Activated CD8-positive, alpha-beta memory T cell treated with anti-CD3 and anti-CD28 coated beads, Interleukin-2, amount 50 U/mL, for 4 hours (primary cell): Measurements from ENCODE around the gene ZNF860.

Source experiments
- DNase-seq: peaks from one replicate; pipeline ENCODE4 v3.0.0-alpha.2; 2020

The ZNF860 gene

GRCh38 chr3:31981206-31982181 lies at the start of gene ZNF860, which contains the start of gene OSBPL10:
Gene ZNF860, plus strand, starts transcription at chr3:31981750. Its CDS starts 7,330 bp downstream, at chr3:31989080.
Gene OSBPL10, minus strand, starts transcription at chr3:31981262. Its CDS starts 83 bp downstream, at chr3:31981179.
- DNase-seq: peak; percentile 16

- no peak for DNase-seq
Observed at GRCh38 chr3:31932990-31933389, 48.6 kb upstream of the ZNF860 start.

GRCh38 chr3:31934018-31934417 lies 47.5 kb upstream of the ZNF860 start:
- no peak for DNase-seq

- no peak for DNase-seq
Observed at GRCh38 chr3:31934866-31935265, 46.7 kb upstream of the ZNF860 start.

- DNase-seq: no peak
Observed at GRCh38 chr3:31936420-31937060, 45.0 kb upstream of the ZNF860 start.

GRCh38 chr3:31937225-31937624 lies 44.3 kb upstream of the ZNF860 start:
- no peak for DNase-seq

GRCh38 chr3:31942446-31942845 lies 39.1 kb upstream of the ZNF860 start:
- no peak for DNase-seq

GRCh38 chr3:31943041-31943440 lies 38.5 kb upstream of the ZNF860 start:
- DNase-seq: no peak

- no peak for DNase-seq
Observed at GRCh38 chr3:31945738-31946052, 35.9 kb upstream of the ZNF860 start.

GRCh38 chr3:31946484-31947081 lies 35.0 kb upstream of the ZNF860 start:
- DNase-seq: no peak

- no peak for DNase-seq
Observed at GRCh38 chr3:31947162-31947561, 34.4 kb upstream of the ZNF860 start.

- no peak for DNase-seq
Observed at GRCh38 chr3:31947671-31948091, 33.9 kb upstream of the ZNF860 start.

- DNase-seq: no peak
Observed at GRCh38 chr3:31948280-31948679, 33.3 kb upstream of the ZNF860 start.

- no peak for DNase-seq
Observed at GRCh38 chr3:31952205-31952604, 29.3 kb upstream of the ZNF860 start.

GRCh38 chr3:31953091-31953490 lies 28.5 kb upstream of the ZNF860 start:
- DNase-seq: no peak

GRCh38 chr3:31953636-31954035 lies 27.9 kb upstream of the ZNF860 start:
- DNase-seq: no peak

- no peak for DNase-seq
Observed at GRCh38 chr3:31955581-31955980, 26.0 kb upstream of the ZNF860 start.

- DNase-seq: no peak
Observed at GRCh38 chr3:31957106-31957505, 24.4 kb upstream of the ZNF860 start.

GRCh38 chr3:31958701-31959152 lies 22.8 kb upstream of the ZNF860 start:
- DNase-seq: no peak

- DNase-seq: no peak
Observed at GRCh38 chr3:31959251-31959650, 22.3 kb upstream of the ZNF860 start.

- no peak for DNase-seq
Observed at GRCh38 chr3:31959951-31960792, 21.4 kb upstream of the ZNF860 start.

GRCh38 chr3:31960793-31961431 lies 20.6 kb upstream of the ZNF860 start:
- no peak for DNase-seq
